Fibroblast of the aortic adventitia (primary cell): ENCODE measurements around the gene PRDM10. TPM values are rescaled to one million over a fixed set of nuclear protein-coding genes. Genes with fewer than 3 reads are reported as not detected.
"Not testable (repeated sequence)": the region's sequence is repeated elsewhere in the genome, so short reads cannot be mapped to it uniquely, and the experiment has no call there.

Experiments
- DNase-seq: peaks from one replicate; pipeline ENCODE4 v3.0.0-alpha.2; 2010; ENCODE audit warnings: low read depth
- H3K4me3 ChIP-seq: 2 replicates; pipeline ENCODE4 v1.5.1; 2011; ENCODE audit warnings: low read depth, mild to moderate bottlenecking, control low read depth, low read length, moderate library complexity
- CTCF ChIP-seq: IDR thresholded peaks from 2 replicates; pipeline ENCODE4 v1.5.1; 2011; ENCODE audit warnings: mild to moderate bottlenecking, low read length, control low read depth, inconsistent platforms; ENCODE audit not compliant: insufficient read depth
- total RNA-seq: library from RNA; depleted of rRNA; stranded (reverse); fragments of >200 nt; gene quantifications from 2 replicates; pipeline ENCODE4 v1.2.3, GENCODE V29; 2012; ENCODE audit warnings: low replicate concordance

PRDM10 gene
- total RNA-seq, 1 donor, result 8.0 TPM

- no peak for TF ChIP-seq CTCF
- no peak for DNase-seq
Observed at GRCh38 chr11:129973068-129973467, 29.6 kb downstream of the PRDM10 start.

GRCh38 chr11:129972611-129973010 is 30.0 kb downstream of the PRDM10 start:
- no peak for TF ChIP-seq CTCF
- no peak overlapping the region for H3K4me3 ChIP-seq
- DNase-seq, result no peak

More at GRCh38 chr11:129973068-129973467, 29.6 kb downstream of the PRDM10 start:
- no peak overlapping the region for H3K4me3 ChIP-seq

- H3K4me3 ChIP-seq, DNase-seq: not testable (repeated sequence)
Observed at GRCh38 chr11:129971856-129972255, 30.8 kb downstream of the PRDM10 start.

GRCh38 chr11:129969920-129970319 is 32.7 kb downstream of the PRDM10 start:
- no peak for TF ChIP-seq CTCF
- no peak overlapping the region for H3K4me3 ChIP-seq
- DNase-seq, result no peak

GRCh38 chr11:129968591-129969419 is 33.8 kb downstream of the PRDM10 start:
- no peak overlapping the region for H3K4me3 ChIP-seq
- DNase-seq, result no peak
- no peak for TF ChIP-seq CTCF

- no peak for DNase-seq
- no peak overlapping the region for H3K4me3 ChIP-seq
- no peak for TF ChIP-seq CTCF
Observed at GRCh38 chr11:129967996-129968395, 34.6 kb downstream of the PRDM10 start.

GRCh38 chr11:129965248-129965647 is 37.4 kb downstream of the PRDM10 start:
- H3K4me3 ChIP-seq, result no peak overlapping the region
- no peak for DNase-seq
- TF ChIP-seq CTCF, result no peak
